HepG2 (cell line): ENCODE results near the gene RASSF8. TPM values are rescaled to one million over a fixed set of nuclear protein-coding genes. Genes with fewer than 3 reads are reported as not detected.
A peak's percentile ranks its signal among the peaks of the same experiment; 100 is the strongest.

Source experiments
- ATAC-seq: fragments of 200-7000 bp; cut with Tn5 transposase; 3 replicates; pipeline ENCODE4 v1.9.1; 2020; ENCODE audit warnings: mild to moderate bottlenecking, moderate library complexity
- BruUV-seq: library from RNA; stranded (reverse); fragments of 400-500 nt; replicated peaks from 2 replicates; lab custom pipeline; 2021; lab: Mats Ljungman, UMichigan
- CTCF ChIA-PET: fragments of 300-600 bp; formaldehyde crosslinking; extraction: SDS; loops from one replicate; lab custom pipeline; 2021; ENCODE audit warnings: low total read pairs, inconsistent platforms, low intra/inter-chr PET ratio; lab: Yijun Ruan, JAX
- POLR2A ChIA-PET: fragments of 350-600 bp; sonication (Branson Sonifier 250); formaldehyde crosslinking; loops from one replicate; lab custom pipeline; 2020; ENCODE audit warnings: antibody characterized with exemption, inconsistent platforms; lab: Yijun Ruan, JAX
- DNase-seq: peaks from one replicate; pipeline ENCODE4 v3.0.0-alpha.2; 2015; ENCODE audit warnings: low spot score
- FAIRE-seq: peaks from 3 replicates; lab custom pipeline; 2011; peaks lifted over from hg19 to GRCh38; lab: Jason Lieb, UNC
- H2AFZ ChIP-seq: one replicate; pipeline ENCODE4 v1.6.1; 2011; ENCODE audit warnings: low read length, inconsistent platforms
- H3K27ac ChIP-seq: fragments of 300-600 bp; 3 replicates; pipeline ENCODE4 v1.8.0; 2011; ENCODE audit warnings: mixed run types, mild to moderate bottlenecking, mixed read lengths, low read length, inconsistent platforms; ENCODE audit not compliant: insufficient read depth; ENCODE audit errors: extremely low read length
- H3K27me3 ChIP-seq, 2 experiments: fragments of 200-600 bp in 1 of 2; 2 replicates in 1 of 2; 3 replicates in 1 of 2; pipeline versions ENCODE4 v1.6.0 to v1.8.0; 2011; ENCODE audit warnings: low read length in 2 of 2, mild to moderate bottlenecking in 2 of 2, moderate library complexity in 2 of 2, inconsistent platforms in 1 of 2; ENCODE audit not compliant: insufficient read depth in 2 of 2, control insufficient read depth in 1 of 2
- H3K36me3 ChIP-seq, 2 experiments: fragments of 200-600 bp in 1 of 2; replicated peaks in 1 of 2; 2 replicates in 1 of 2; 3 replicates in 1 of 2; pipeline versions ENCODE4 v1.5.1 to v1.8.0; 2011; ENCODE audit warnings: low read length in 2 of 2, inconsistent platforms in 1 of 2; ENCODE audit not compliant: insufficient read depth in 2 of 2, control insufficient read depth in 1 of 2
- H3K4me1 ChIP-seq: 2 replicates; pipeline ENCODE4 v1.5.1; 2012; ENCODE audit warnings: low read length, inconsistent platforms; ENCODE audit not compliant: insufficient read depth
- H3K4me2 ChIP-seq: 2 replicates; pipeline ENCODE4 v1.6.0; 2011; ENCODE audit warnings: low read depth, low read length, inconsistent platforms
- H3K4me3 ChIP-seq, 3 experiments: fragments of 200-600 bp in 1 of 3; sonication (generic), shearing (Covaris generic) in 1 of 3; replicated peaks in 1 of 3; 2 replicates each; pipeline ENCODE4 v1.5.1; 2011 to 2016; ENCODE audit warnings: low read length in 3 of 3, inconsistent platforms in 2 of 3, low read depth in 2 of 3, mild to moderate bottlenecking in 2 of 3, control low read depth in 1 of 3, mixed read lengths in 1 of 3; ENCODE audit not compliant: insufficient read depth in 1 of 3
- H3K79me2 ChIP-seq: one replicate; pipeline ENCODE4 v1.6.1; 2011; ENCODE audit warnings: low read length, inconsistent platforms; ENCODE audit not compliant: insufficient read depth
- H3K9ac ChIP-seq: 2 replicates; pipeline ENCODE4 v1.6.0; 2011; ENCODE audit warnings: mild to moderate bottlenecking, low read depth, low read length, inconsistent platforms; ENCODE audit not compliant: insufficient read depth
- H3K9me3 ChIP-seq: 2 replicates; pipeline ENCODE4 v1.5.1; 2012; ENCODE audit warnings: mild to moderate bottlenecking, low read length
- H4K20me1 ChIP-seq: 2 replicates; pipeline ENCODE4 v1.6.0; 2011; ENCODE audit warnings: inconsistent platforms, mild to moderate bottlenecking, low read length, moderate library complexity; ENCODE audit not compliant: insufficient read depth
- CBX2 ChIP-seq, 2 experiments: fragments of 200-600 bp in 1 of 2; sonication (generic); formaldehyde crosslinking in 1 of 2; IDR thresholded peaks; 2 replicates each; pipeline versions ENCODE4 v1.7.0 to v1.8.1; 2018 to 2022; ENCODE audit warnings: low read depth in 2 of 2, low read length in 1 of 2, mild to moderate bottlenecking in 1 of 2, missing genetic modification reagents in 1 of 2
- GMEB2 ChIP-seq: IDR thresholded peaks from 2 replicates; pipeline ENCODE4 v1.6.1; 2016; ENCODE audit warnings: missing biosample characterization, missing genetic modification reagents, low read depth
- MTF2 ChIP-seq: sonication (generic); formaldehyde crosslinking; IDR thresholded peaks from 2 replicates; pipeline ENCODE4 v1.5.0; 2020; ENCODE audit warnings: missing genetic modification reagents, borderline replicate concordance
- NCOA1 ChIP-seq: sonication (generic); formaldehyde crosslinking; IDR thresholded peaks from 2 replicates; pipeline ENCODE4 v1.9.0; 2021; ENCODE audit warnings: missing genetic modification reagents
- RBM22 ChIP-seq: fragments of 200-400 bp; formaldehyde crosslinking; optimal IDR thresholded peaks from 2 replicates; pipeline ENCODE3; 2017; ENCODE audit warnings: mild to moderate bottlenecking, low read length, moderate library complexity
- RNF2 ChIP-seq: fragments of 450-650 bp; conservative IDR thresholded peaks from 2 replicates; pipeline ENCODE4 v1.6.1; 2016; ENCODE audit warnings: low read depth
- SP2 ChIP-seq: sonication (generic); formaldehyde crosslinking; IDR thresholded peaks from 2 replicates; pipeline ENCODE4 v1.5.1; 2020; ENCODE audit warnings: mild to moderate bottlenecking, missing genetic modification reagents
- WIZ ChIP-seq: sonication (generic); formaldehyde crosslinking; IDR thresholded peaks from 2 replicates; pipeline ENCODE4 v1.5.1; 2020; ENCODE audit warnings: mild to moderate bottlenecking, missing genetic modification reagents
- ZNF263 ChIP-seq: sonication (generic); formaldehyde crosslinking; IDR thresholded peaks from 2 replicates; pipeline ENCODE4 v1.4.0; 2020; ENCODE audit warnings: missing genetic modification reagents
- ZNF337 ChIP-seq: sonication (generic); formaldehyde crosslinking; IDR thresholded peaks from 2 replicates; pipeline ENCODE4 v1.5.1; 2020; ENCODE audit warnings: missing genetic modification reagents, low read depth, mild to moderate bottlenecking, borderline replicate concordance
- ZNF484 ChIP-seq: sonication (generic); formaldehyde crosslinking; IDR thresholded peaks from 2 replicates; pipeline ENCODE4 v1.5.1; 2020; ENCODE audit warnings: mild to moderate bottlenecking, low read depth, missing genetic modification reagents, borderline replicate concordance
- ZNF850 ChIP-seq: sonication (generic); formaldehyde crosslinking; conservative IDR thresholded peaks from 2 replicates; pipeline ENCODE4 v1.9.0; 2021; ENCODE audit warnings: mild to moderate bottlenecking, missing genetic modification reagents
- ZZZ3 ChIP-seq: sonication (generic); formaldehyde crosslinking; IDR thresholded peaks from 2 replicates; pipeline ENCODE4 v1.4.0; 2020; ENCODE audit warnings: missing genetic modification reagents, mild to moderate bottlenecking, borderline replicate concordance
- WGBS: methylation state at CpG from one replicate; pipeline ENCODE4 v1.1.6; 2017; ENCODE audit warnings: low lambda C conversion rate; 5-methylcytosine and 5-hydroxymethylcytosine counted together
- in situ Hi-C: cut with HindIII; loops from 2 replicates; pipeline ENCODE4 v1.10.0; 2017; ENCODE audit warnings: low pct_unique_long_range_greater_than_20kb; ENCODE audit not compliant: extremely low pct_ligation_motif_present
- intact Hi-C: fragments of 100-400 bp; cut with micrococcal nuclease; formaldehyde crosslinking; loops from one replicate; pipeline ENCODE4 v1.10.0; 2022; ENCODE audit not compliant: unreplicated experiment
- polyA plus RNA-seq, 8 experiments: library from polyadenylated mRNA; depleted of rRNA in 3 of 8; stranded (reverse) in 7 of 8; unstranded in 1 of 8; fragments of >200 nt; fragmentation: Illumina TruSeq in 4 of 8; extraction: Trizol in 4 of 8; gene quantifications; 2 replicates each; pipeline versions ENCODE4 v1.2.1 to v1.2.3, GENCODE V29; 2011 to 2016; ENCODE audit warnings: low read depth in 4 of 8, missing spikeins in 1 of 8, mixed read lengths in 1 of 8; ENCODE audit not compliant: insufficient read depth in 1 of 8
- total RNA-seq, 5 experiments: library from RNA; depleted of rRNA; stranded (reverse); fragments of >200 nt; fragmentation: Illumina TruSeq; extraction: Trizol; gene quantifications; 2 replicates each; pipeline ENCODE4 v1.2.3, GENCODE V29; 2016; ENCODE audit warnings: low read depth in 1 of 5
- TF ChIP-seq, protein P1 (sequence below): sonication (generic); formaldehyde crosslinking; IDR thresholded peaks from 2 replicates; pipeline ENCODE4 v1.4.0; 2020; ENCODE audit warnings: missing genetic modification reagents, borderline replicate concordance

The RASSF8 gene
- total and polyA plus RNA-seq, 2 of the 13 experiments (the other 11 are each of a cell fraction or from before 2014, with no cell fraction given): 0.82 to 9.2 TPM

DNA sequence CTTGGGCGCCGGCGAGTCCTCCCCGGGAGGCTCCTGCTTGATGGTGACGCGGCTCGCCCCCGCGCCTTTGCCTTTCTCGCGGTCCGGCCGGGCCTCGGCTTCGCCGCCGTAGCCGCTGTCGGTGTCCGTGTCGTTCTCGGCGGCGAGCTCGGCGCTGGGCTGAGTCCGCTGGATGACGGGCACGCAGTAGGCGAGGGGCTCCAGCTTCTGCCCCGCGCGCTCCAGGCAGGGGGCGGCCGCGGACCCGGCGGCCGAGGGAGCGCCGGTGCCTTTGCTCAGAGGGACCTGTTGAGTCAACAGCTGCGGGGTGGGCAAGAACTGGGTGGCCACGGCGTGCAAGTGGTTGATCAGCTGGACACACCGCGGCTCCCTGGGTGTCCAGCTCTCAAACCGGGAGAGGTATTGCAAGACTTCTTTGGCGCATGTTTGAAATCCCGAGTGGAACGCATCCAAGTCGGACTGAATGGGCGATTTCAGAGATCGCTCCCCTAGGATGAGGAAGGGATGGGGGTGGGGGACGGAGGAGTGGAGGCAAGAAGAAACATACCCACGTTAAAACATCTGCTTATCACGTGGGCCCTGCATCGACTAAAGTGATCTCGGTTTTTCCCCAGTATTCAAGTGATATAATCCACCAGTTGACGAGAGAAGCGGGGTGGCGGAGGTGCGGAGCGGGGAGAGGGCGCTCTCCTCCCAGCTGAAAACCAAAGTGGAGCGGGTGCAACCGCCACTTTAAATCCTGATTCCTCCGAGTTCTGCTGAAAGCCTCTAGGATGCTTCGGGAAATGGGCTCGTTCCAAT, 164.4 kb downstream of the RASSF8 start (continued):
- no peak for TF ChIP-seq ZNF850 (CRISPR knock-in tag)
- peak; percentile 92; the same call in 1 of the 2 replicates for TF ChIP-seq MTF2
- TF ChIP-seq, protein P1, sequence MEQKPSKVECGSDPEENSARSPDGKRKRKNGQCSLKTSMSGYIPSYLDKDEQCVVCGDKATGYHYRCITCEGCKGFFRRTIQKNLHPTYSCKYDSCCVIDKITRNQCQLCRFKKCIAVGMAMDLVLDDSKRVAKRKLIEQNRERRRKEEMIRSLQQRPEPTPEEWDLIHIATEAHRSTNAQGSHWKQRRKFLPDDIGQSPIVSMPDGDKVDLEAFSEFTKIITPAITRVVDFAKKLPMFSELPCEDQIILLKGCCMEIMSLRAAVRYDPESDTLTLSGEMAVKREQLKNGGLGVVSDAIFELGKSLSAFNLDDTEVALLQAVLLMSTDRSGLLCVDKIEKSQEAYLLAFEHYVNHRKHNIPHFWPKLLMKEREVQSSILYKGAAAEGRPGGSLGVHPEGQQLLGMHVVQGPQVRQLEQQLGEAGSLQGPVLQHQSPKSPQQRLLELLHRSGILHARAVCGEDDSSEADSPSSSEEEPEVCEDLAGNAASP (CRISPR knock-in tag): no peak
- TF ChIP-seq SP2: 0 out of 2 replicates have a peak, but pooled peaks have one; percentile 13
- peak; percentile 52; the same call in 1 of the 2 replicates for TF ChIP-seq RNF2
- TF ChIP-seq NCOA1 (CRISPR knock-in tag): no peak
- peak; percentile 70; the same call in 1 of the 2 replicates for TF ChIP-seq ZNF263 (CRISPR knock-in tag)

DNA sequence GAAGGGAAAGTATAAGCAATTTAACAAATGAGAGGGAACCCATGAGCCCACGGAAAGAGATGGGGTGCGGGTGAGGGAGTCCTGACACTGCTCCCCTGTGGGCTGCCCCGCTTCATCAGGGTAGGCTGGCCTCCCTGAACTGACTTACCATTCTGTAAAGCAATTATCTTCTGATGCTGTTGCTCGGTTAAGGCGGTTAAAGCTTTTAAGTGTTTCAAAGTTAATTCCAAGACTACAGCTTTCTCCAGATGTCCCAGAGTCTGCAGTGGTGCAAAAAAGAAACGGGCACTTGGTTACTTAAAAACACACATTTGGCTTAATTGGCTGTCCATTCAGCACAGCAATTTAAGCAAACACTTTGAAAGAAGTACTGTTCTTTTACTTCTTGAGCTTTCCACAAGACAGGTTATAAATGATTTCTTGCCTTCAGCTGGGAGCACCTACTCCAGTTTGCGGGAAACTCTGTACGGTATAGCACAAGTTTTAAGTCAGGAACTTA, 165.0 kb downstream of the RASSF8 start:
- peaks cover 20% of the 10 kb centered on the region for H3K4me1 ChIP-seq
- no peak for FAIRE-seq
- in situ Hi-C loops: loop anchor here (10.0 kb wide), 1 partner anchor 191 kb away; no protein-coding TSS in a partner anchor
- BruUV-seq: no TSS peak
- no peak overlapping the region for H3K27ac ChIP-seq
- 40% methylated on average over 8 of the region's 8 CpGs for WGBS
- H3K79me2 ChIP-seq: no peaks in the 10 kb centered on the region
- no peak for TF ChIP-seq ZNF337 (CRISPR knock-in tag)
- no peak for TF ChIP-seq RBM22
- TF ChIP-seq ZZZ3 (CRISPR knock-in tag): no peak
- TF ChIP-seq ZNF484 (CRISPR knock-in tag): no peak
- 0 out of 2 replicates have a peak, but pooled peaks have one; percentile 1 for TF ChIP-seq CBX2 (IDR thresholded peaks at IDR 0.05; ENCODE audit: low read depth, low read length)
- TF ChIP-seq CBX2 (CRISPR knock-in tag; IDR thresholded peaks at IDR 0.05; ENCODE audit: low read depth): no peak
- no peak for TF ChIP-seq GMEB2 (CRISPR knock-in tag)
- no peak for TF ChIP-seq WIZ (CRISPR knock-in tag)
- no peaks in the 10 kb centered on the region for H3K36me3 ChIP-seq
- peaks cover 21 to 68% of the 10 kb centered on the region in 2 experiments for H3K27me3 ChIP-seq
- ATAC-seq: no peak
- ChIA-PET POLR2A (no interaction called here), CTCF (no interaction called here)
- H3K9me3 ChIP-seq: no peaks in the 10 kb centered on the region
- no peak overlapping the region for H2AFZ ChIP-seq
- no peak for DNase-seq
- H3K4me3 ChIP-seq: no peak overlapping the region
- intact Hi-C loops: no loop called here
- peaks cover 3% of the 10 kb centered on the region; the same call in 1 of the 2 replicates for H4K20me1 ChIP-seq
- no peak overlapping the region for H3K4me2 ChIP-seq
- H3K9ac ChIP-seq: no peak overlapping the region
